Neutrophil (primary cell): ENCODE measurements around the gene NBDY.

ENCODE experiments used
- H3K27ac ChIP-seq: fragments of 200-600 bp; sonication (generic); 2 replicates; pipeline ENCODE4 v1.5.1; 2016; ENCODE audit warnings: mild to moderate bottlenecking, moderate library complexity
- H3K27me3 ChIP-seq: fragments of 200-600 bp; sonication (generic); 2 replicates; pipeline ENCODE4 v1.6.0; 2016; ENCODE audit warnings: mild to moderate bottlenecking
- H3K36me3 ChIP-seq: fragments of 200-600 bp; sonication (generic); 2 replicates; pipeline ENCODE4 v1.5.1; 2017
- H3K4me1 ChIP-seq, 2 experiments: fragments of 200-600 bp in 1 of 2; sonication (generic) in 1 of 2; 1 replicate in 1 of 2; 2 replicates in 1 of 2; pipeline versions ENCODE4 v1.5.1 to v1.6.1; 2013 to 2016; ENCODE audit warnings: low read depth in 1 of 2, low read length in 1 of 2, mild to moderate bottlenecking in 1 of 2, moderate library complexity in 1 of 2; ENCODE audit not compliant: control insufficient read depth in 1 of 2, insufficient read depth in 1 of 2
- H3K4me3 ChIP-seq, 2 experiments: fragments of 200-600 bp in 1 of 2; sonication (generic) in 1 of 2; 1 replicate in 1 of 2; 2 replicates in 1 of 2; pipeline ENCODE4 v1.5.1; 2013 to 2016; ENCODE audit warnings: low read depth in 1 of 2, low read length in 1 of 2, mild to moderate bottlenecking in 1 of 2, moderate library complexity in 1 of 2
- H3K9me3 ChIP-seq: fragments of 200-600 bp; sonication (generic); 2 replicates; pipeline ENCODE4 v1.5.1; 2016
- TF ChIP-seq, protein P1 (sequence below): fragments of 200-600 bp; sonication (generic); IDR thresholded peaks from 2 replicates; pipeline ENCODE4 v1.5.1; 2016; ENCODE audit warnings: antibody characterized with exemption

The NBDY gene

GRCh38 chrX:56733459-56734046 lies 4.5 kb downstream of the NBDY start:
- Histone ChIP-seq H3K36me3 (no peaks in the 10 kb centered on the region), H3K27me3 (no peaks in the 10 kb centered on the region), H3K9me3 (no peaks in the 10 kb centered on the region), H3K4me3 (no peak overlapping the region), H3K4me1 (peaks cover 0 to 10% of the 10 kb centered on the region in 2 experiments), H3K27ac (no peak overlapping the region)
- TF ChIP-seq, protein P1, sequence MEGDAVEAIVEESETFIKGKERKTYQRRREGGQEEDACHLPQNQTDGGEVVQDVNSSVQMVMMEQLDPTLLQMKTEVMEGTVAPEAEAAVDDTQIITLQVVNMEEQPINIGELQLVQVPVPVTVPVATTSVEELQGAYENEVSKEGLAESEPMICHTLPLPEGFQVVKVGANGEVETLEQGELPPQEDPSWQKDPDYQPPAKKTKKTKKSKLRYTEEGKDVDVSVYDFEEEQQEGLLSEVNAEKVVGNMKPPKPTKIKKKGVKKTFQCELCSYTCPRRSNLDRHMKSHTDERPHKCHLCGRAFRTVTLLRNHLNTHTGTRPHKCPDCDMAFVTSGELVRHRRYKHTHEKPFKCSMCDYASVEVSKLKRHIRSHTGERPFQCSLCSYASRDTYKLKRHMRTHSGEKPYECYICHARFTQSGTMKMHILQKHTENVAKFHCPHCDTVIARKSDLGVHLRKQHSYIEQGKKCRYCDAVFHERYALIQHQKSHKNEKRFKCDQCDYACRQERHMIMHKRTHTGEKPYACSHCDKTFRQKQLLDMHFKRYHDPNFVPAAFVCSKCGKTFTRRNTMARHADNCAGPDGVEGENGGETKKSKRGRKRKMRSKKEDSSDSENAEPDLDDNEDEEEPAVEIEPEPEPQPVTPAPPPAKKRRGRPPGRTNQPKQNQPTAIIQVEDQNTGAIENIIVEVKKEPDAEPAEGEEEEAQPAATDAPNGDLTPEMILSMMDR = no peak

GRCh38 chrX:56736219-56736618 lies 7.2 kb downstream of the NBDY start:
- Histone ChIP-seq H3K27ac (no peak overlapping the region), H3K4me1 (no peaks in the 10 kb centered on the region), H3K27me3 (no peaks in the 10 kb centered on the region), H3K36me3 (no peaks in the 10 kb centered on the region), H3K9me3 (no peaks in the 10 kb centered on the region), H3K4me3 (no peak overlapping the region)
- TF ChIP-seq, protein P1 = no peak

- Histone ChIP-seq H3K4me1 (no peaks in the 10 kb centered on the region), H3K27me3 (no peaks in the 10 kb centered on the region), H3K4me3 (no peak overlapping the region), H3K36me3 (no peaks in the 10 kb centered on the region), H3K27ac (no peak overlapping the region), H3K9me3 (no peaks in the 10 kb centered on the region)
- TF ChIP-seq, protein P1 = no peak
Observed at GRCh38 chrX:56738670-56739069, 9.6 kb downstream of the NBDY start.

- Histone ChIP-seq H3K27me3 (no peaks in the 10 kb centered on the region), H3K4me1 (no peaks in the 10 kb centered on the region), H3K4me3 (no peak overlapping the region), H3K27ac (no peak overlapping the region), H3K36me3 (no peaks in the 10 kb centered on the region), H3K9me3 (no peaks in the 10 kb centered on the region)
- TF ChIP-seq, protein P1 = no peak
Observed at GRCh38 chrX:56744996-56745395, 16.0 kb downstream of the NBDY start.

GRCh38 chrX:56746996-56747395 lies 18.0 kb downstream of the NBDY start:
- Histone ChIP-seq H3K9me3 (no peaks in the 10 kb centered on the region), H3K4me3 (no peak overlapping the region), H3K4me1 (no peaks in the 10 kb centered on the region), H3K27me3 (no peaks in the 10 kb centered on the region), H3K27ac (no peak overlapping the region), H3K36me3 (no peaks in the 10 kb centered on the region)
- TF ChIP-seq, protein P1 = no peak

DNA sequence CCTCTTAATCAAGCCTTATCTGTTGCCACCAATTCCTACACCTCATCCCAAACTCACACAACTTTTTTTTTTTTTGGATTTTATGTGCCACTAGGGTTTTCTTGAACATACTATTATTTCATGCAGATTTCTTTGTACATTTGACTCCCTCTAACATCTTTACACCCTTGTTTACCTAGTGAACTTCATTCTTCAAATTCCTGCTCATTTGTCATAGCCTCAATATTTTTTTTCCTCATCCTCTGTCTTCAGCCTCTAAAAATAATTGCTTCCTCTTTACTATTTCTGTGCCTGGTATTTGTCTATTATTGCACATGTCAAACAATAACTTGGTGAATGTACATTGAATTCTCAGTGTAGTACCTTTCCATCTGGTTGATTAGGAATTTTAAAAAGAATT lies 22.0 kb downstream of the NBDY start:
- H3K36me3 ChIP-seq = no peaks in the 10 kb centered on the region
- H3K27ac ChIP-seq = no peak overlapping the region
- H3K9me3 ChIP-seq = no peaks in the 10 kb centered on the region
- no peaks in the 10 kb centered on the region for H3K27me3 ChIP-seq
- H3K4me1 ChIP-seq = no peaks in the 10 kb centered on the region
- no peak overlapping the region for H3K4me3 ChIP-seq
- TF ChIP-seq, protein P1 = no peak
